ENCODE results near the gene TBL1XR1.
"Not testable (repeated sequence)": the region's sequence is repeated elsewhere in the genome, so short reads cannot be mapped to it uniquely, and the experiment has no call there.

TBL1XR1 gene

DNA sequence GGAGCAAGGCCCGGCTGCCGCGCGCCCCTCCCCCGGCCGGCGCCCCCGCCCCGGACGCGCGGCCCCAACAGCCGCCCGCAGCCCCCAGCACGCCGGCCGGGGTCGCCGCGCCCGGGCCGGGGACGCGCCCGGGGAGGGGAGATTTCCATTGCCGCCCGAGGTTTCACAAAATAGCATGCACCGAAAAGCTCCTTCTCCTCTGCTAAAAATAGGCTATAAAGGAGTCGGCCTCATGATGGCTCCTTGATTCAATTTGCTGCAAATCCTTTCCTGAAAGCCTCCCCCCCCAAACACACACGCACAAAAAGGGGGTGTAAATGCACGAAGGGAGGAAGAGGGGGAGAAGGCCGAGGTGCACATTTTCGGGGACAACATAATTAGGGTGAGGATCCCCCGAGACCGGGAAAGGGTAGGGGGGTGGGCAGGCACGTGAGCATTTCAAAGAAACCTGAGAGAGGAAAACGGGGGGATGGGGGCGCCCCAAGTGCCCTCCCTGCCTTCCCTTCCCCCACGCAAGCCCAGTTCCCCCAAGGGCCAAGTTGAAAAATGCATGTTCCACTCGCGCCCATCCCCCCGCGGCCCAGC lies 734 bp downstream of the TBL1XR1 start:
- H3K36me3 ChIP-seq (ENCODE audit: control insufficient read depth, insufficient read depth, low read length), result no peaks in the 10 kb centered on the region
- H3K27me3 ChIP-seq (replicated peaks; ENCODE audit: control insufficient read depth, insufficient read depth, low read length, poor library complexity, severe bottlenecking), result no peaks in the 10 kb centered on the region
- peak overlapping the region; percentile 99 for H3K27ac ChIP-seq (ENCODE audit: insufficient read depth, low read length, poor library complexity, severe bottlenecking)
- peak overlapping the region; percentile 97 for H3K4me3 ChIP-seq (ENCODE audit: insufficient read depth, low read depth, low read length, poor library complexity, severe bottlenecking)
- H3K4me1 ChIP-seq (ENCODE audit: control insufficient read depth, insufficient read depth, low read length, poor library complexity, severe bottlenecking), result peaks cover 20% of the 10 kb centered on the region
- DNase-seq, result peak in 2 of 3 donors; percentile 19 to 29
- H3K9me3 ChIP-seq (ENCODE audit: control insufficient read depth, low read length), result no peaks in the 10 kb centered on the region

DNA sequence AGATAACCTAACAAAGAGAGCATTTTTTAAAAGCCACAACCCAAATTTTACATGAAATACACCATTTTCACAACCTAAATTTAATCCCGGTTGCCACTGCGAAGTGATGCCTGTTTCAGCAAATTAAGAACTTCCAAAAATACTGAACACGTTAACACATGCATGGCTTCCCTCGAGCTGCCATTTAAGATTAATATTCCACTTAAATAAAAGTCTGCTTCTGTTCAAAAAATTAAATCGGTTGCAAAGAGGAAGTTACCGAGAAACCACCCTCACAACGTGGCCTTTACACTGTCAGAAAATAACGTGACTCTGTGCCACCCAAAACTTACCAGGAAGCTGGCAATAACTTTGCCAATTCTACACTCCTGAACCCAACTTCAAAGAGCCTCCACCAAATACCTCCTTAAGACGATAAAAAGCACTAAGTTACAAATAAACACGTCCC lies 1.2 kb downstream of the TBL1XR1 start:
- DNase-seq, result no peak

GRCh38 chr3:177195242-177195991 lies 1.9 kb downstream of the TBL1XR1 start:
- peak overlapping the region; percentile 99 for H3K27ac ChIP-seq (ENCODE audit: insufficient read depth, low read length, poor library complexity, severe bottlenecking)
- DNase-seq, result no peak
- H3K4me1 ChIP-seq (ENCODE audit: control insufficient read depth, insufficient read depth, low read length, poor library complexity, severe bottlenecking), result peaks cover 31% of the 10 kb centered on the region
- no peaks in the 10 kb centered on the region for H3K36me3 ChIP-seq (ENCODE audit: control insufficient read depth, insufficient read depth, low read length)
- H3K4me3 ChIP-seq (ENCODE audit: insufficient read depth, low read depth, low read length, poor library complexity, severe bottlenecking), result peak overlapping the region; percentile 97
- H3K9me3 ChIP-seq (ENCODE audit: control insufficient read depth, low read length), result no peaks in the 10 kb centered on the region
- no peaks in the 10 kb centered on the region for H3K27me3 ChIP-seq (replicated peaks; ENCODE audit: control insufficient read depth, insufficient read depth, low read length, poor library complexity, severe bottlenecking)

More for the DNA sequence above, 1.2 kb downstream of the TBL1XR1 start:
- Histone ChIP-seq H3K9me3 (ENCODE audit: control insufficient read depth, low read length) (no peaks in the 10 kb centered on the region), H3K27ac (ENCODE audit: insufficient read depth, low read length, poor library complexity, severe bottlenecking) (peak overlapping the region; percentile 99), H3K4me1 (ENCODE audit: control insufficient read depth, insufficient read depth, low read length, poor library complexity, severe bottlenecking) (peaks cover 25% of the 10 kb centered on the region), H3K36me3 (ENCODE audit: control insufficient read depth, insufficient read depth, low read length) (no peaks in the 10 kb centered on the region), H3K4me3 (ENCODE audit: insufficient read depth, low read depth, low read length, poor library complexity, severe bottlenecking) (peak overlapping the region; percentile 97), H3K27me3 (replicated peaks; ENCODE audit: control insufficient read depth, insufficient read depth, low read length, poor library complexity, severe bottlenecking) (no peaks in the 10 kb centered on the region)

GRCh38 chr3:177194299-177194698 lies 3.0 kb downstream of the TBL1XR1 start:
- Histone ChIP-seq H3K9me3 (ENCODE audit: control insufficient read depth, low read length) (no peaks in the 10 kb centered on the region), H3K4me1 (ENCODE audit: control insufficient read depth, insufficient read depth, low read length, poor library complexity, severe bottlenecking) (peaks cover 27% of the 10 kb centered on the region), H3K27ac (ENCODE audit: insufficient read depth, low read length, poor library complexity, severe bottlenecking) (peak overlapping the region; percentile 99), H3K36me3 (ENCODE audit: control insufficient read depth, insufficient read depth, low read length) (no peaks in the 10 kb centered on the region), H3K4me3 (ENCODE audit: insufficient read depth, low read depth, low read length, poor library complexity, severe bottlenecking) (peak overlapping the region; percentile 97), H3K27me3 (replicated peaks; ENCODE audit: control insufficient read depth, insufficient read depth, low read length, poor library complexity, severe bottlenecking) (no peaks in the 10 kb centered on the region)
- DNase-seq, result no peak

DNA sequence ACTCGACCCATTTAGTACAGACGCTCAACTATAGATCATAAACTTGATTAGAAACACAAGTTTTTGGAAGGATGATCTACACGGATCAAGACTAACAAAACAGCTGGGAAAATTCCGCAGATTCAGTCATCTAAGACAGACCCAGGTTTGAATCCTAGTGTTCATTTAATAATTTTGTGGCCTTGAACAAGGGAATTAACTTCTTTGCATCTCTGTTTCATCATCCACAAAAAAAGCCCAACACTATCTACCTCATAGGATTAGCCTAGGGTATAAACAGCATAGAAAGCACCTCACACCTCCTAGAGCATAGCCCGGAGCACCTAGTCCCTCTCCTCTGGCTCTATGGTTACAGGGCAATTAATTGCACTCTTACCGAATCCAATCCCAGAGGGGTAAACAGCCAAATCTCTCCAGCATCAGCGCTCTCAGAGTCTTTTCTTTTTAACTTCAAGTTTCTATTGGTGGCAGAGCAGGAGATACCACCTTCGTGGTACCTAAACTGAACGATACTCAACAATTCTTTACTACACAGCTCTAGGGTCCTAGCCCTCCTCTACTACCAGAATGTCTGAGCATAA lies 3.5 kb downstream of the TBL1XR1 start:
- H3K4me3 ChIP-seq (ENCODE audit: insufficient read depth, low read depth, low read length, poor library complexity, severe bottlenecking), result peak overlapping the region; percentile 97
- H3K36me3 ChIP-seq (ENCODE audit: control insufficient read depth, insufficient read depth, low read length), result no peaks in the 10 kb centered on the region
- no peaks in the 10 kb centered on the region for H3K9me3 ChIP-seq (ENCODE audit: control insufficient read depth, low read length)
- no peak for DNase-seq
- no peak overlapping the region for H3K27ac ChIP-seq (ENCODE audit: insufficient read depth, low read length, poor library complexity, severe bottlenecking)
- no peaks in the 10 kb centered on the region for H3K27me3 ChIP-seq (replicated peaks; ENCODE audit: control insufficient read depth, insufficient read depth, low read length, poor library complexity, severe bottlenecking)
- H3K4me1 ChIP-seq (ENCODE audit: control insufficient read depth, insufficient read depth, low read length, poor library complexity, severe bottlenecking), result peaks cover 22% of the 10 kb centered on the region

DNA sequence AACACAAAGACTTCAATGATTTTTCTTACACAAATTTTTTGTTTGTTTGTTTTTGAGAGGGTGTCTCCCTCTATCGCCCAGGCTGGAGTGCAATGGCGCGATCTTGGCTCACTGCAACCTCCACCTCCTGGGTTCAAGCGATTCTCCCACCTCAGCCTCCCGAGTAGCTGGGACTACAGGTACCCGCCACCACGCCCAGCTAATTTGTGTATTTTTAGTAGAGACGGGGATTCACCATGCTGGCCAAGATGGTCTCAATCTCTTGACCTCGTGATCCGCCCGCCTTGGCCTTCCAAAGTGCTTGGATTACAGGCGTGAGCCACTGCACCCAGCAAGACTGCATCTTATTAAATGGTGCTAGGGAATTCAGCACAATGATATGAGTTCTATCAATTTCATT lies 4.0 kb downstream of the TBL1XR1 start:
- not testable (repeated sequence) for H3K27me3 ChIP-seq (replicated peaks; ENCODE audit: control insufficient read depth, insufficient read depth, low read length, poor library complexity, severe bottlenecking); H3K36me3 ChIP-seq (ENCODE audit: control insufficient read depth, insufficient read depth, low read length); H3K27ac ChIP-seq (ENCODE audit: insufficient read depth, low read length, poor library complexity, severe bottlenecking); H3K4me3 ChIP-seq (ENCODE audit: insufficient read depth, low read depth, low read length, poor library complexity, severe bottlenecking); H3K9me3 ChIP-seq (ENCODE audit: control insufficient read depth, low read length); DNase-seq
- peaks cover 17% of the 10 kb centered on the region for H3K4me1 ChIP-seq (ENCODE audit: control insufficient read depth, insufficient read depth, low read length, poor library complexity, severe bottlenecking)

GRCh38 chr3:177190756-177191681 lies 6.3 kb downstream of the TBL1XR1 start:
- Histone ChIP-seq H3K4me3 (ENCODE audit: insufficient read depth, low read depth, low read length, poor library complexity, severe bottlenecking) (no peak overlapping the region), H3K27ac (ENCODE audit: insufficient read depth, low read length, poor library complexity, severe bottlenecking) (no peak overlapping the region), H3K27me3 (replicated peaks; ENCODE audit: control insufficient read depth, insufficient read depth, low read length, poor library complexity, severe bottlenecking) (no peaks in the 10 kb centered on the region), H3K4me1 (ENCODE audit: control insufficient read depth, insufficient read depth, low read length, poor library complexity, severe bottlenecking) (peaks cover 23% of the 10 kb centered on the region), H3K9me3 (ENCODE audit: control insufficient read depth, low read length) (no peaks in the 10 kb centered on the region), H3K36me3 (ENCODE audit: control insufficient read depth, insufficient read depth, low read length) (no peaks in the 10 kb centered on the region)
- DNase-seq, result no peak

DNA sequence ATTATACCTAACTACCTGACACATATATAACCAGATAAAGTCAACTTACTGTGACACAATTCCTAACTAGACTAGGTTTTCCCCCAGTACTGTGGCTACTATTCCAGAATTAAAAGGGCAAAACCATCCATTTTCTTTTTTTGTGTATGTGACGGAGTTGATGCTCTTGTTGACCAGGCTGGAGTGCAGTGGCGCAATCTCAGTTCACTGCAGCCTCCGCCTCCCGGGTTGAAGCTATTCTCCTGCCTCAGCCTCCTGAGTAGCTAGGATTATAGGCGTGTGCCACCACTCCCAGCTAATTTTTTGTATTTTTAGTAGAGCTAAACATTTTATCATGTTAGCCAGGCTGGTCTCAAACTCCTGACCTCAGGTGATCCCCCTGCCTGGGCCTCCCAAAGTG lies 7.1 kb downstream of the TBL1XR1 start:
- not testable (repeated sequence) for H3K4me3 ChIP-seq (ENCODE audit: insufficient read depth, low read depth, low read length, poor library complexity, severe bottlenecking); DNase-seq; H3K27ac ChIP-seq (ENCODE audit: insufficient read depth, low read length, poor library complexity, severe bottlenecking); H3K9me3 ChIP-seq (ENCODE audit: control insufficient read depth, low read length); H3K27me3 ChIP-seq (replicated peaks; ENCODE audit: control insufficient read depth, insufficient read depth, low read length, poor library complexity, severe bottlenecking); H3K36me3 ChIP-seq (ENCODE audit: control insufficient read depth, insufficient read depth, low read length)
- peaks cover 23% of the 10 kb centered on the region for H3K4me1 ChIP-seq (ENCODE audit: control insufficient read depth, insufficient read depth, low read length, poor library complexity, severe bottlenecking)

DNA sequence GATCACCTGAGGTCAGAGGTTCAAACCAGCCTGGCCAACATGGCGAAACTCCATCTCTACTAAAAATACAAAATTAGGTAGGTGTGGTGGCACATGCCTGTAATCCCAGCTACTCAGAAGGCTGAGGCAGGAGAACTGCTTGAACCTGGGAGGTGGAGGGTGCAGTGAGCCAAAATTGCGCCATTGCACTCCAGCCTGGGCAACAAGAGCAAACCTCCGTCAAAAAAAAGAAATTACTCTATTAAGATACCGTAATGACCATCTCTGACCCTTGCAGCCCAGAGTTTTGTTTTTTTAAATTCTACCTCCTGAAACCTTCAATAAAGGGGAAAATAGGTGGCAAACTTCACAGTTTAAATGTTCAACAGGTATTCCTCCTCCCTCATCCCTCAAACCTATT lies 9.0 kb downstream of the TBL1XR1 start:
- H3K27me3 ChIP-seq (replicated peaks; ENCODE audit: control insufficient read depth, insufficient read depth, low read length, poor library complexity, severe bottlenecking); H3K9me3 ChIP-seq (ENCODE audit: control insufficient read depth, low read length); H3K36me3 ChIP-seq (ENCODE audit: control insufficient read depth, insufficient read depth, low read length); H3K4me3 ChIP-seq (ENCODE audit: insufficient read depth, low read depth, low read length, poor library complexity, severe bottlenecking); H3K27ac ChIP-seq (ENCODE audit: insufficient read depth, low read length, poor library complexity, severe bottlenecking); DNase-seq: not testable (repeated sequence)
- H3K4me1 ChIP-seq (ENCODE audit: control insufficient read depth, insufficient read depth, low read length, poor library complexity, severe bottlenecking), result peaks cover 23% of the 10 kb centered on the region
